ENCODE data around the gene CIAPIN1.

DNA sequence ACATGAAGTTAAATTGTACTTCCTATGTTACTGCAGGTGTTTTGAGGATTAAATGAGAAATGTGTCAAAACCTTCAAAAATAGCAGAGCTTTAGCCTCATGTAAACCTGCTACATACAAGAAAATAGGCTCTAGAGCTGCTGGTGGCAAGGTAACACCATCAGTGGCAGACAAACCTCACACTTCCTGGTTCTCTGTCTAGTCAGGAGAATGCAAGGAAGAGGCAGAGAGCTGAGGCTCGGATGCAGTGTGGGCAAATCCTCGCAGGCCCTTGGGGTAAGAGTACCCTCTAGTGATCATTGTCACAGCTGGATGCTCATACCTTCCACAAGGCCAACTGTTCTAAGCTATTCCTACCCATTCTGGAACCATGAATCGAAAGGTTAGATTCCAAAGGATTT lies 14.2 kb downstream of the CIAPIN1 start:
- no peak for TF ChIP-seq CTCF (IDR thresholded peaks at IDR 0.05)
- no peak for TF ChIP-seq POLR2A (IDR thresholded peaks at IDR 0.05)
